Activated naive CD8-positive, alpha-beta T cell (primary cell): ENCODE data around the gene WWC1.

ENCODE experiments used
- H3K27ac Mint-ChIP-seq: one replicate; pipeline ENCODE4 v1.8.0; 2021; ENCODE audit warnings: mixed read lengths
- H3K27me3 Mint-ChIP-seq: one replicate; pipeline ENCODE4 v1.8.0; 2021; ENCODE audit warnings: mixed read lengths
- H3K36me3 Mint-ChIP-seq: one replicate; pipeline ENCODE4 v1.8.0; 2021; ENCODE audit warnings: mixed read lengths
- H3K4me1 Mint-ChIP-seq: one replicate; pipeline ENCODE4 v1.8.0; 2021; ENCODE audit warnings: low read depth, mixed read lengths
- H3K4me3 Mint-ChIP-seq: one replicate; pipeline ENCODE4 v1.8.0; 2021; ENCODE audit warnings: mild to moderate bottlenecking, mixed read lengths
- H3K9me3 Mint-ChIP-seq: one replicate; pipeline ENCODE4 v1.8.0; 2021; ENCODE audit warnings: low read depth, mixed read lengths

WWC1 gene

GRCh38 chr5:168291342-168291963 lies at the start of gene WWC1:
TSS of gene WWC1 (plus strand) at chr5:168291645. CDS start at chr5:168292153, 508 bp downstream.
- H3K27me3 Mint-ChIP-seq: peaks cover 31% of the 10 kb centered on the region
- H3K4me3 Mint-ChIP-seq: peak within 1 kb of the TSS; percentile 73
- H3K27ac Mint-ChIP-seq: no peak within 1 kb of the TSS
- H3K9me3 Mint-ChIP-seq: no peaks in the 10 kb centered on the region
- H3K4me1 Mint-ChIP-seq: peaks cover 6% of the 10 kb centered on the region
- no peaks in the 10 kb centered on the region for H3K36me3 Mint-ChIP-seq

- H3K4me3 Mint-ChIP-seq: no peak overlapping the region
- H3K9me3 Mint-ChIP-seq: no peaks in the 10 kb centered on the region
- H3K4me1 Mint-ChIP-seq: no peaks in the 10 kb centered on the region
- no peaks in the 10 kb centered on the region for H3K27me3 Mint-ChIP-seq
- no peaks in the 10 kb centered on the region for H3K36me3 Mint-ChIP-seq
- H3K27ac Mint-ChIP-seq: no peak overlapping the region
Measured at GRCh38 chr5:168244838-168245559, 46.4 kb upstream of the WWC1 start.

GRCh38 chr5:168249923-168250322 lies 41.5 kb upstream of the WWC1 start:
- no peak overlapping the region for H3K4me3 Mint-ChIP-seq
- no peaks in the 10 kb centered on the region for H3K27me3 Mint-ChIP-seq
- H3K27ac Mint-ChIP-seq: no peak overlapping the region
- H3K9me3 Mint-ChIP-seq: no peaks in the 10 kb centered on the region
- no peaks in the 10 kb centered on the region for H3K4me1 Mint-ChIP-seq
- no peaks in the 10 kb centered on the region for H3K36me3 Mint-ChIP-seq

- H3K27ac Mint-ChIP-seq: no peak overlapping the region
- no peak overlapping the region for H3K4me3 Mint-ChIP-seq
- H3K9me3 Mint-ChIP-seq: no peaks in the 10 kb centered on the region
- H3K4me1 Mint-ChIP-seq: no peaks in the 10 kb centered on the region
- H3K27me3 Mint-ChIP-seq: no peaks in the 10 kb centered on the region
- no peaks in the 10 kb centered on the region for H3K36me3 Mint-ChIP-seq
Measured at GRCh38 chr5:168251259-168251658, 40.2 kb upstream of the WWC1 start.

GRCh38 chr5:168254013-168254693 lies 37.3 kb upstream of the WWC1 start:
- Mint-ChIP-seq H3K4me1 (no peaks in the 10 kb centered on the region), H3K9me3 (no peaks in the 10 kb centered on the region), H3K27me3 (no peaks in the 10 kb centered on the region), H3K4me3 (no peak overlapping the region), H3K36me3 (no peaks in the 10 kb centered on the region), H3K27ac (no peak overlapping the region)

GRCh38 chr5:168260353-168261226 lies 30.9 kb upstream of the WWC1 start:
- H3K4me1 Mint-ChIP-seq: no peaks in the 10 kb centered on the region
- H3K27ac Mint-ChIP-seq: no peak overlapping the region
- no peaks in the 10 kb centered on the region for H3K36me3 Mint-ChIP-seq
- H3K27me3 Mint-ChIP-seq: peaks cover 1% of the 10 kb centered on the region
- no peaks in the 10 kb centered on the region for H3K9me3 Mint-ChIP-seq
- H3K4me3 Mint-ChIP-seq: no peak overlapping the region

- Mint-ChIP-seq H3K27me3 (peaks cover 1% of the 10 kb centered on the region), H3K36me3 (no peaks in the 10 kb centered on the region), H3K4me1 (no peaks in the 10 kb centered on the region), H3K4me3 (no peak overlapping the region), H3K27ac (no peak overlapping the region), H3K9me3 (no peaks in the 10 kb centered on the region)
Measured at GRCh38 chr5:168261227-168261571, 30.2 kb upstream of the WWC1 start.

- Mint-ChIP-seq H3K27me3 (peaks cover 3% of the 10 kb centered on the region), H3K4me1 (no peaks in the 10 kb centered on the region), H3K4me3 (no peak overlapping the region), H3K36me3 (no peaks in the 10 kb centered on the region), H3K9me3 (no peaks in the 10 kb centered on the region), H3K27ac (no peak overlapping the region)
Measured at GRCh38 chr5:168262042-168262743, 29.3 kb upstream of the WWC1 start.

- no peaks in the 10 kb centered on the region for H3K9me3 Mint-ChIP-seq
- no peaks in the 10 kb centered on the region for H3K36me3 Mint-ChIP-seq
Measured at GRCh38 chr5:168263121-168263520, 28.3 kb upstream of the WWC1 start.

GRCh38 chr5:168266016-168266415 lies 25.4 kb upstream of the WWC1 start:
- H3K36me3 Mint-ChIP-seq: no peaks in the 10 kb centered on the region
- H3K9me3 Mint-ChIP-seq: no peaks in the 10 kb centered on the region
- no peak overlapping the region for H3K4me3 Mint-ChIP-seq
- H3K27me3 Mint-ChIP-seq: peaks cover 13% of the 10 kb centered on the region
- H3K4me1 Mint-ChIP-seq: peaks cover 6% of the 10 kb centered on the region
- no peak overlapping the region for H3K27ac Mint-ChIP-seq

More at GRCh38 chr5:168263121-168263520, 28.3 kb upstream of the WWC1 start:
- Mint-ChIP-seq H3K27me3 (peaks cover 3% of the 10 kb centered on the region), H3K4me1 (no peaks in the 10 kb centered on the region), H3K27ac (no peak overlapping the region), H3K4me3 (no peak overlapping the region)

- H3K27me3 Mint-ChIP-seq: peaks cover 21% of the 10 kb centered on the region
- no peak overlapping the region for H3K27ac Mint-ChIP-seq
- H3K4me3 Mint-ChIP-seq: peak overlapping the region; percentile 31
- H3K36me3 Mint-ChIP-seq: no peaks in the 10 kb centered on the region
- no peaks in the 10 kb centered on the region for H3K9me3 Mint-ChIP-seq
- peaks cover 6% of the 10 kb centered on the region for H3K4me1 Mint-ChIP-seq
Measured at GRCh38 chr5:168268949-168269936, 22.2 kb upstream of the WWC1 start.

GRCh38 chr5:168269937-168270330 lies 21.5 kb upstream of the WWC1 start:
- H3K9me3 Mint-ChIP-seq: no peaks in the 10 kb centered on the region
- H3K4me3 Mint-ChIP-seq: no peak overlapping the region
- H3K27ac Mint-ChIP-seq: no peak overlapping the region
- peaks cover 20% of the 10 kb centered on the region for H3K27me3 Mint-ChIP-seq
- no peaks in the 10 kb centered on the region for H3K36me3 Mint-ChIP-seq
- H3K4me1 Mint-ChIP-seq: peaks cover 6% of the 10 kb centered on the region

- Mint-ChIP-seq H3K4me3 (no peak overlapping the region), H3K36me3 (no peaks in the 10 kb centered on the region), H3K4me1 (peaks cover 6% of the 10 kb centered on the region), H3K27ac (no peak overlapping the region), H3K27me3 (peaks cover 20% of the 10 kb centered on the region), H3K9me3 (no peaks in the 10 kb centered on the region)
Measured at GRCh38 chr5:168270476-168270875, 21.0 kb upstream of the WWC1 start.
